GM18873 (cell line): ENCODE results near the gene PLCB4.

Experiments
- ATAC-seq: cut with Tn5 transposase; IDR thresholded peaks from one replicate; pipeline ENCODE4 v1.9.1; 2021; ENCODE audit warnings: mild to moderate bottlenecking, moderate library complexity, moderate number of reproducible peaks; ENCODE audit not compliant: unreplicated experiment, low FRiP score

PLCB4 gene

GRCh38 chr20:9344083-9344920, 275.4 kb downstream of the PLCB4 start:
- ATAC-seq: no peak

GRCh38 chr20:9348316-9348715, 279.4 kb downstream of the PLCB4 start:
- no peak for ATAC-seq

- no peak for ATAC-seq
These were observed 279.9 kb downstream of the PLCB4 start for GRCh38 chr20:9348747-9349146.

- no peak for ATAC-seq
These were observed 280.4 kb downstream of the PLCB4 start for GRCh38 chr20:9349249-9349648.

- ATAC-seq: no peak
These were observed 283.9 kb downstream of the PLCB4 start for GRCh38 chr20:9352739-9353138.

- ATAC-seq: no peak
These were observed 284.5 kb downstream of the PLCB4 start for GRCh38 chr20:9353180-9353915.

- ATAC-seq: no peak
These were observed 285.0 kb downstream of the PLCB4 start for GRCh38 chr20:9353916-9354276.

GRCh38 chr20:9354579-9354978, 285.7 kb downstream of the PLCB4 start:
- ATAC-seq: no peak

GRCh38 chr20:9358001-9358400, 289.1 kb downstream of the PLCB4 start:
- no peak for ATAC-seq

GRCh38 chr20:9359561-9360308, 290.8 kb downstream of the PLCB4 start:
- ATAC-seq: no peak

- no peak for ATAC-seq
These were observed 291.5 kb downstream of the PLCB4 start for GRCh38 chr20:9360431-9360830.

GRCh38 chr20:9363673-9364072, 294.8 kb downstream of the PLCB4 start:
- ATAC-seq: no peak

GRCh38 chr20:9367328-9367727, 298.4 kb downstream of the PLCB4 start:
- no peak for ATAC-seq

- no peak for ATAC-seq
These were observed 298.9 kb downstream of the PLCB4 start for GRCh38 chr20:9367746-9368145.

GRCh38 chr20:9368893-9369292, 300.0 kb downstream of the PLCB4 start:
- no peak for ATAC-seq

GRCh38 chr20:9369557-9369956, 300.7 kb downstream of the PLCB4 start:
- ATAC-seq: no peak

GRCh38 chr20:9374072-9374471, 305.2 kb downstream of the PLCB4 start:
- no peak for ATAC-seq

GRCh38 chr20:9374480-9374879, 305.6 kb downstream of the PLCB4 start:
- ATAC-seq: no peak

- no peak for ATAC-seq
These were observed 306.4 kb downstream of the PLCB4 start for GRCh38 chr20:9375221-9375681.

GRCh38 chr20:9377007-9377406, 308.1 kb downstream of the PLCB4 start:
- ATAC-seq: no peak
